ENCODE results near the gene TRIM2. TPM values are rescaled to one million over a fixed set of nuclear protein-coding genes. Genes with fewer than 3 reads are reported as not detected.

The TRIM2 gene
- total and polyA plus RNA-seq, 2 donors (not counting 1 experiment from before 2014, with no cell fraction given), result 39.6 to 90.8 TPM

DNA sequence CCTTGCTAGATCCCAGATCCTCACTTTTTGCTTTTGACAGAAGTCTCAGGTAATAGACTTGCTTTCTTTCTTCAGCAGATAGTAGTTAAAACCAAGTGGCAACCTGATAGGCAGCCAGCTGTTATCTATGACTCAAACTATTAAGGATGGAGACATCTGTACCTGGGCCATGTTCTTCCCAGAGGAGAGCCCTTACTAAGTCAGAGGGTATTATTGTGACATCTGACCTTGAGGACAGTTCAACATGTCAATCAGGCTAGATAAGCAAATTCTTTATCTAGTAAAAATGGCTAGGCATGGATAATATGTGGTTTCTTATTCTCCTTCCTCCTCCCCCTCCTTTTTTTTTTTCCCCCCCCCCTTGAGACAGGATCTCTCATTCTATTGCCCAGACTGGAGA, 39.2 kb downstream of the TRIM2 start:
- no peaks in the 10 kb centered on the region for H3K27me3 ChIP-seq (ENCODE audit: control insufficient read depth, insufficient read depth, low read length)
- peaks cover 2% of the 10 kb centered on the region for H3K79me2 ChIP-seq (ENCODE audit: control insufficient read depth, insufficient read depth, low read length)
- no peaks in the 10 kb centered on the region for H3K9me3 ChIP-seq (ENCODE audit: control insufficient read depth, insufficient read depth, low read depth, low read length)
- peaks cover 1% of the 10 kb centered on the region for H3K36me3 ChIP-seq (ENCODE audit: control insufficient read depth, insufficient read depth, low read length)
- no peaks in the 10 kb centered on the region for H4K20me1 ChIP-seq (ENCODE audit: control insufficient read depth, extremely low read depth, insufficient read depth, low read length)
- DNase-seq (ENCODE audit: low read depth in 2 of 2), result no peak
- H3K4me2 ChIP-seq (ENCODE audit: extremely low read depth, insufficient read depth, low read length), result no peak overlapping the region
- TF ChIP-seq, protein P1, sequence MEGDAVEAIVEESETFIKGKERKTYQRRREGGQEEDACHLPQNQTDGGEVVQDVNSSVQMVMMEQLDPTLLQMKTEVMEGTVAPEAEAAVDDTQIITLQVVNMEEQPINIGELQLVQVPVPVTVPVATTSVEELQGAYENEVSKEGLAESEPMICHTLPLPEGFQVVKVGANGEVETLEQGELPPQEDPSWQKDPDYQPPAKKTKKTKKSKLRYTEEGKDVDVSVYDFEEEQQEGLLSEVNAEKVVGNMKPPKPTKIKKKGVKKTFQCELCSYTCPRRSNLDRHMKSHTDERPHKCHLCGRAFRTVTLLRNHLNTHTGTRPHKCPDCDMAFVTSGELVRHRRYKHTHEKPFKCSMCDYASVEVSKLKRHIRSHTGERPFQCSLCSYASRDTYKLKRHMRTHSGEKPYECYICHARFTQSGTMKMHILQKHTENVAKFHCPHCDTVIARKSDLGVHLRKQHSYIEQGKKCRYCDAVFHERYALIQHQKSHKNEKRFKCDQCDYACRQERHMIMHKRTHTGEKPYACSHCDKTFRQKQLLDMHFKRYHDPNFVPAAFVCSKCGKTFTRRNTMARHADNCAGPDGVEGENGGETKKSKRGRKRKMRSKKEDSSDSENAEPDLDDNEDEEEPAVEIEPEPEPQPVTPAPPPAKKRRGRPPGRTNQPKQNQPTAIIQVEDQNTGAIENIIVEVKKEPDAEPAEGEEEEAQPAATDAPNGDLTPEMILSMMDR (conservative IDR thresholded peaks at IDR 0.05 in 1 of 2, IDR thresholded peaks at IDR 0.05 in 1 of 2; ENCODE audit: low read depth in 1 of 2, low read length in 2 of 2), result no peak
- TF ChIP-seq EZH2 (IDR thresholded peaks at IDR 0.05; ENCODE audit: low read length, missing control alignments), result no peak
- H2AFZ ChIP-seq (ENCODE audit: low read length), result no peak overlapping the region
- H3K4me1 ChIP-seq (ENCODE audit: control insufficient read depth, extremely low read depth, insufficient read depth, low read length), result peaks cover 6% of the 10 kb centered on the region
- no peak overlapping the region for H3K9ac ChIP-seq (ENCODE audit: insufficient read depth, low read length)
- H3K27ac ChIP-seq (ENCODE audit: insufficient read depth, low read length), result no peak overlapping the region
- H3K4me3 ChIP-seq (replicated peaks in 1 of 4; ENCODE audit: control extremely low read depth in 1 of 4, insufficient read depth in 1 of 4, low read depth in 3 of 4, low read length in 4 of 4), result no peak overlapping the region

DNA sequence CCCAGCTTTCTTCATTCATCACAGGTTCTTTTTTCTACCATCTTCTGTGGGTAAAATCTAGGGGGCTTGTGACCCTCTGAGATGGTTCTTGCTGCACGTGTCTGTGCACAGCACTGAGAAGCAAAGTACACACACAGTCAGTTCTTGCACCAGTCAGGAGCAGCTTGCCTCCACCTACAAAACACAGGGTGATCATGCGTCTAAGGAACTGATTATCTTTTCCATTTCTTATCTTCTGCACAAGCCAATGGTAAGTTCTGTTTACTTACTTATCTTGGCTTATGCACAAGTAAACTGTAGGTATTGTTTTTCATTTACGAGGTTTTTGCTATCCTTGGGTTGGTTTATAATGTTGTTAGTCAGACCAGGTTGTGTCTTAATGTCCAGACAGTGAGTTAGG, 40.7 kb downstream of the TRIM2 start:
- Histone ChIP-seq H3K27me3 (ENCODE audit: control insufficient read depth, insufficient read depth, low read length) (no peaks in the 10 kb centered on the region), H2AFZ (ENCODE audit: low read length) (no peak overlapping the region), H3K4me1 (ENCODE audit: control insufficient read depth, extremely low read depth, insufficient read depth, low read length) (peaks cover 9% of the 10 kb centered on the region), H4K20me1 (ENCODE audit: control insufficient read depth, extremely low read depth, insufficient read depth, low read length) (no peaks in the 10 kb centered on the region), H3K4me2 (ENCODE audit: extremely low read depth, insufficient read depth, low read length) (no peak overlapping the region), H3K79me2 (ENCODE audit: control insufficient read depth, insufficient read depth, low read length) (peaks cover 4% of the 10 kb centered on the region), H3K27ac (ENCODE audit: insufficient read depth, low read length) (no peak overlapping the region), H3K4me3 (replicated peaks in 1 of 4; ENCODE audit: control extremely low read depth in 1 of 4, insufficient read depth in 1 of 4, low read depth in 3 of 4, low read length in 4 of 4) (no peak overlapping the region), H3K9me3 (ENCODE audit: control insufficient read depth, insufficient read depth, low read depth, low read length) (no peaks in the 10 kb centered on the region), H3K36me3 (ENCODE audit: control insufficient read depth, insufficient read depth, low read length) (peaks cover 1% of the 10 kb centered on the region), H3K9ac (ENCODE audit: insufficient read depth, low read length) (no peak overlapping the region)
- DNase-seq (ENCODE audit: low read depth in 2 of 2), result no peak
- TF ChIP-seq EZH2 (IDR thresholded peaks at IDR 0.05; ENCODE audit: low read length, missing control alignments), result no peak
- TF ChIP-seq, protein P1 (conservative IDR thresholded peaks at IDR 0.05 in 1 of 2, IDR thresholded peaks at IDR 0.05 in 1 of 2; ENCODE audit: low read depth in 1 of 2, low read length in 2 of 2), result no peak

DNA sequence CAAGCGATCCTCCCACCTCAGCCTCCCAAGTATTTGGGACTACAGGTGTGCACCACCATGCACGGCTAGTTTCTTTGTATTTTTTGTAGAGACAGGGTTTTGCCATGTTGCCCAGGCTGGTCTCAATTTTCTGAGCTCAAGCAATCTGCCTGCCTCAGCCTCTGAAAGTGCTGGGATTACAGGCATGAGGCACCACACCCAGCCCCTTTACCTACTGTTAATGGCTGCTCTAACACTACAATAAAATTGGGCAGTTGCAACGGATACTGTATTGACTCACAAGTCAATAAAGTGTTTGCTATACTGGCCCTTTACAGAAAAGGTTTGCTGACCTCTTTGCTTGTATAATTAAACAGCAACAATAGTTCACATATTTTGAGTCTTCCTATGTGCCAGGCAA, 41.5 kb downstream of the TRIM2 start:
- no peak overlapping the region for H3K4me2 ChIP-seq (ENCODE audit: extremely low read depth, insufficient read depth, low read length)
- TF ChIP-seq, protein P1 (conservative IDR thresholded peaks at IDR 0.05 in 1 of 2, IDR thresholded peaks at IDR 0.05 in 1 of 2; ENCODE audit: low read depth in 1 of 2, low read length in 2 of 2), result no peak
- TF ChIP-seq EZH2 (IDR thresholded peaks at IDR 0.05; ENCODE audit: low read length, missing control alignments), result no peak

More for the DNA sequence above, 41.5 kb downstream of the TRIM2 start:
- no peak overlapping the region for H3K27ac ChIP-seq (ENCODE audit: insufficient read depth, low read length)
- no peaks in the 10 kb centered on the region for H4K20me1 ChIP-seq (ENCODE audit: control insufficient read depth, extremely low read depth, insufficient read depth, low read length)
- no peaks in the 10 kb centered on the region for H3K27me3 ChIP-seq (ENCODE audit: control insufficient read depth, insufficient read depth, low read length)
- peaks cover 7% of the 10 kb centered on the region for H3K79me2 ChIP-seq (ENCODE audit: control insufficient read depth, insufficient read depth, low read length)
- H3K4me3 ChIP-seq (replicated peaks in 1 of 4; ENCODE audit: control extremely low read depth in 1 of 4, insufficient read depth in 1 of 4, low read depth in 3 of 4, low read length in 4 of 4), result no peak overlapping the region
- H2AFZ ChIP-seq (ENCODE audit: low read length), result no peak overlapping the region
- H3K9ac ChIP-seq (ENCODE audit: insufficient read depth, low read length), result no peak overlapping the region
- H3K4me1 ChIP-seq (ENCODE audit: control insufficient read depth, extremely low read depth, insufficient read depth, low read length), result peaks cover 9% of the 10 kb centered on the region
- peaks cover 1% of the 10 kb centered on the region for H3K36me3 ChIP-seq (ENCODE audit: control insufficient read depth, insufficient read depth, low read length)
- no peaks in the 10 kb centered on the region for H3K9me3 ChIP-seq (ENCODE audit: control insufficient read depth, insufficient read depth, low read depth, low read length)
- DNase-seq (ENCODE audit: low read depth in 2 of 2), result no peak
